ENCODE measurements around the gene C3orf70.

The C3orf70 gene

GRCh38 chr3:185150561-185150960 is 2.3 kb downstream of the C3orf70 start:
- no peak for TF ChIP-seq CTCF (IDR thresholded peaks at IDR 0.05; ENCODE audit: insufficient read depth, low read length, poor library complexity, severe bottlenecking)
- H3K27me3 ChIP-seq (replicated peaks; ENCODE audit: control insufficient read depth, insufficient read depth, low read length) = peaks cover 3% of the 10 kb centered on the region
- H3K36me3 ChIP-seq (ENCODE audit: control insufficient read depth, insufficient read depth, low read length) = no peaks in the 10 kb centered on the region
- DNase-seq (ENCODE audit: extremely low read depth, insufficient read length) = no peak
- no peak overlapping the region for H3K4me3 ChIP-seq (replicated peaks; ENCODE audit: low read depth, low read length)

- no peak overlapping the region for H3K4me3 ChIP-seq (replicated peaks; ENCODE audit: low read depth, low read length)
- TF ChIP-seq CTCF (IDR thresholded peaks at IDR 0.05; ENCODE audit: insufficient read depth, low read length, poor library complexity, severe bottlenecking) = no peak
- no peak for DNase-seq (ENCODE audit: extremely low read depth, insufficient read length)
- no peaks in the 10 kb centered on the region for H3K36me3 ChIP-seq (ENCODE audit: control insufficient read depth, insufficient read depth, low read length)
- peaks cover 3% of the 10 kb centered on the region for H3K27me3 ChIP-seq (replicated peaks; ENCODE audit: control insufficient read depth, insufficient read depth, low read length)
Observed at GRCh38 chr3:185149591-185149990, 3.3 kb downstream of the C3orf70 start.

GRCh38 chr3:185145511-185145910 is 7.3 kb downstream of the C3orf70 start:
- no peaks in the 10 kb centered on the region for H3K36me3 ChIP-seq (ENCODE audit: control insufficient read depth, insufficient read depth, low read length)

GRCh38 chr3:185144784-185145183 is 8.1 kb downstream of the C3orf70 start:
- TF ChIP-seq CTCF (IDR thresholded peaks at IDR 0.05; ENCODE audit: insufficient read depth, low read length, poor library complexity, severe bottlenecking) = no peak
- no peak overlapping the region for H3K4me3 ChIP-seq (replicated peaks; ENCODE audit: low read depth, low read length)

More at GRCh38 chr3:185145511-185145910, 7.3 kb downstream of the C3orf70 start:
- Histone ChIP-seq H3K27me3 (replicated peaks; ENCODE audit: control insufficient read depth, insufficient read depth, low read length) (no peaks in the 10 kb centered on the region; the same call in 1 of the 2 replicates), H3K4me3 (replicated peaks; ENCODE audit: low read depth, low read length) (no peak overlapping the region)
- TF ChIP-seq CTCF (IDR thresholded peaks at IDR 0.05; ENCODE audit: insufficient read depth, low read length, poor library complexity, severe bottlenecking) = no peak
- DNase-seq (ENCODE audit: extremely low read depth, insufficient read length) = no peak

GRCh38 chr3:185137821-185138220 is 15.0 kb downstream of the C3orf70 start:
- H3K27me3 ChIP-seq (replicated peaks; ENCODE audit: control insufficient read depth, insufficient read depth, low read length) = no peaks in the 10 kb centered on the region
- H3K36me3 ChIP-seq (ENCODE audit: control insufficient read depth, insufficient read depth, low read length) = no peaks in the 10 kb centered on the region
- no peak for TF ChIP-seq CTCF (IDR thresholded peaks at IDR 0.05; ENCODE audit: insufficient read depth, low read length, poor library complexity, severe bottlenecking)
- no peak for DNase-seq (ENCODE audit: extremely low read depth, insufficient read length)
- H3K4me3 ChIP-seq (replicated peaks; ENCODE audit: low read depth, low read length) = no peak overlapping the region

More at GRCh38 chr3:185144784-185145183, 8.1 kb downstream of the C3orf70 start:
- no peaks in the 10 kb centered on the region for H3K27me3 ChIP-seq (replicated peaks; ENCODE audit: control insufficient read depth, insufficient read depth, low read length)
- no peaks in the 10 kb centered on the region for H3K36me3 ChIP-seq (ENCODE audit: control insufficient read depth, insufficient read depth, low read length)
- DNase-seq (ENCODE audit: extremely low read depth, insufficient read length) = no peak

GRCh38 chr3:185134509-185134908 is 18.4 kb downstream of the C3orf70 start:
- Histone ChIP-seq H3K36me3 (ENCODE audit: control insufficient read depth, insufficient read depth, low read length) (no peaks in the 10 kb centered on the region), H3K27me3 (replicated peaks; ENCODE audit: control insufficient read depth, insufficient read depth, low read length) (no peaks in the 10 kb centered on the region), H3K4me3 (replicated peaks; ENCODE audit: low read depth, low read length) (no peak overlapping the region)
- DNase-seq (ENCODE audit: extremely low read depth, insufficient read length) = no peak
- no peak for TF ChIP-seq CTCF (IDR thresholded peaks at IDR 0.05; ENCODE audit: insufficient read depth, low read length, poor library complexity, severe bottlenecking)
